CD1c-positive myeloid dendritic cell (primary cell): ENCODE results near the gene ETFB.
"Not testable (repeated sequence)": the region's sequence is repeated elsewhere in the genome, so short reads cannot be mapped to it uniquely, and the experiment has no call there.

Experiments used
- DNase-seq: peaks from one replicate; pipeline ENCODE4 v3.0.0-alpha.2; 2016; ENCODE audit errors: extremely low spot score

The ETFB gene

DNA sequence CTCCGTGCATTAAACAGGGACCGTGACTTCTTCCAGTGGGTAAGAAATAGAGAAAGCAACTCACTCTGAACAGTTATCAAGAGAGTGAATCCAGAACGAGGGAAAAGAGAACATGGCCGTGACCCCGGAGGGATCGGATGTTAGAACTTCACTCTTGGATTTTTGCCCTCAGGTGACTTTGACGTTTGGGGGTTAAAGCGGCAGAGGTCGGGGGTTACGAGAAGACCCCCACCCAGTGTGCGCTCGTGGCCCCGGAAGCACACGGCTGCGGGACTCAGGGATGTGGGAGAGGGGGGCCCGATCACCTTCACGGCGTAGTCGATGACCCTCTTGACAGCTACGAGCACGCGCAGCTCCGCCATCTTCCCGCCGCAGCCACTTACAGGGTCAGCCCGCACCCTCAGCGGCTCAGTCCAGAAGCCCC lies at the start of gene ETFB:
ETFB (minus strand) TSS at position 424 of the 424 bp plus-strand sequence; CDS start at position 362, 62 bp downstream.
- no peak for DNase-seq

DNA sequence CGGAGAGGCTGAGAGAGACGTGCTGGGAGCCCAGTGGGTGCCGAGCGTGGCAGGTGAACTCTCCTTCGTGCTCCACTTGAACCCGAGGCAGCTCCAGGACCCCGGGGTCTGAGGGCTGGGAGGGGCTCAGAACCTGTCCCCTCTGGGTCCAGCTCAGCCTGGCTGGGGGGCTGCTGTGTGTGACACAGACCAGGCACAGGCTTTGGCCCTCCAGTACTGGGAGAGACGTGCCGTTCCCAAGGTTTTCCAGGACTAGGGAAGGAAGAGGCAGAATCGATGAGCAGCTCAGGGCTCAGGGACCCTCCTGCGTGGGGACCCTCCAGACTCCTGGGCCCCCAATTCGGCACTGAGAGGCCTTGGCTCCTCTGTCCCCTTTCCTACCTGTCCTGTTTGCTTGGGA lies 49.0 kb upstream of the ETFB start:
- DNase-seq = no peak

DNA sequence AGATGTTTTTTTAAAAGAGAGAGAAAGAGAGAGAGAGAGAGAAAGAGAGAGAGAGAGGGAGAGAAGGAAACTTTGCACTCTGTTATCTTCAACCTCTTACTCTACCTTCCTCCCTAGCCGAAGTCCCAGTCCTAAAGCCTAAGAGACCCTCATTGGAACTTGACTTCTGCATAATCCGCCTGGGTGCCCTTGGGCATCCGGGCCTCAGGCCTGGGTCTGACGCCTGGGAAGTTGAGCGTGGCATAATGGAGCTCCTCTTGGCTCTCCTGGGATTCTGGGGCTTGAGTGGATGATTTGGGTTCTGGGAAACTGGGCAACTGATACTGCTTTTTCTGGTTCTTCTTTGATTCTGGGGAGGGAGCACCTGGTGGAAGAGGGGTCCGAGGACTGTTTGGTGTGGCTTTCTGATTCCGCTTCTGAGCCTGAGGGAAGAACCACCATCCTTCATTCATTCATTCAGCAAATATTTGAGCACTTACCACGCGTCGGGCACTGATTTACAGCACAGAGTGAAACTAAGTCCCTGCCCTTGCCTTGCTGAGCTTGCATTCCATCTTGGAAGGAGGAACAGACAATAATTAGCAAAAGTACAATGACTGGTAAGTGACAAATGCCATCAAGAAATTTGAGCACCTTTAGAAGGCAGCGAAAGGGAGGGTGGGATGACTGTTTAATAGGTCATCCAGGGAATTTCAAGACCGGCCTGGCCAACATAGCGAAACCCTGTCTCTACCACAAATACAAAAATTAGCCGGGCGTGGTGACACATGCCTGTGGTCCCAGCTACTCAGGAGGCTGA lies 45.0 kb upstream of the ETFB start:
- DNase-seq = no peak

DNA sequence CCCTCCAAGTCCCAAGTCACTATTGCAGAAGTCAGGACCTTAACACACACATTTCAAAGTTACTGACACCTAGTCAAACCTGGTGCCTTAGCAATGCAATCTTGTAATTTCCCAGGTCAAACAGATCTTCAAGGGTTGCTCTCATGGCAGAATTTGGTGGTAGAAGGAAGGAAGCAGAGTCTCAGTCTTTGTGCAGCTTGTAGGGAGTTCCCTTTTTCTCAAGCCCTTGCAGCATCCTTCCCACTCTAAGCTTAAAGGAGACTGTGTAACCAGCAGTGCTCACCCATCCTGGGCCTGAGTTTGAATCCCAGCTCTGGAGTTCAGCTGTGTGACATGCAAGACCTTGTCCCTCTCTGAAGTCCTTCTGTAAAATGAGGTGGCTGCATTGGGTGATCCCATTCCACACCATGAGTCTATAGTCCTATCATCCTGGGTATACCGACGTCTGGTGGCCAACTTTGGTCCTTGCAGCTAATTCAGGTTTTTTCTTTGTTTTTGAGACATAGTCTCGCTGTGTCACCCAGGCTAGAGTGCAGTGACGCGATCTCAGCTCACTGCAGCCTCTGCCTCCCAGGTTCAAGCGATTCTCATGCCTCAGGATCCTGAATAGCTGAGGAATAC lies 41.4 kb upstream of the ETFB start:
- peak; percentile 82 for DNase-seq

DNA sequence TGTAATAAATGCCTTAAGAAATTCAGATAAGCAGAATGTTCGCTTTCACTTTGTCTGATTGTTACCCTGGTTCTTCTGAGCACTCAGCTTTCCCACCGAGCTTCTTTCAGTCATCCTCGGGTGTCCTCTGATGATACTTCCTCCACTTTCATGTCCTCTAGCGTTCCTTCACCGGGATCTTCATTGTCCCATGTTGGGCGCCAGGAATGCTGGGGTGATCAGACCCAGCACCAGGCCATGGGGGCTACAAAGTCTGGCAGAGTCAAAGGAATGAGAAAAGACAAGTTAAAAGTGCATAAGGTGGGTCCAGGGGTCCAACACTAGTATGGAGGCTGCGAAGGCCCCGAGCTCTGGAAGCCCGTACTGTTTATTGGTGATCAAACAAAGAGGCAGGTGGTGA lies 35.9 kb upstream of the ETFB start:
- no peak for DNase-seq

DNA sequence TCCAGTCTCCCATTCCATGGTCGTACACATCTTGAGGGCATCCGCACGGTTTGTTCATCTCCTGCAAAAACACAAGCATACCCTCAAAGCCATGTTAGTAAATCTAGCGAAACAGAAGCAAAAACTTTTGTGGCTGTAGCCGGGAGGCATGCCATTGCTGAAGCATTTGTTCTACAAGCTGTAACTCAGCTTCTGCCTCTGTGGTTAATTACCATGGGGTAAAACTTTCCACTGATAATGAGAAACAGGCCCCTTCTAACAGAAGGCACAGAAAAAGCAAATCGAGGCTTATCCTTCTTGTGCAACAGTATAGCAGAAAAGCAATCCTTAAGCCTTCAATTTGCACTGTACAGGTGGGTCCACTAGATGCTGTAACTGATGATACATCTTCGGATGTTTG lies 33.7 kb upstream of the ETFB start:
- not testable (repeated sequence) for DNase-seq

DNA sequence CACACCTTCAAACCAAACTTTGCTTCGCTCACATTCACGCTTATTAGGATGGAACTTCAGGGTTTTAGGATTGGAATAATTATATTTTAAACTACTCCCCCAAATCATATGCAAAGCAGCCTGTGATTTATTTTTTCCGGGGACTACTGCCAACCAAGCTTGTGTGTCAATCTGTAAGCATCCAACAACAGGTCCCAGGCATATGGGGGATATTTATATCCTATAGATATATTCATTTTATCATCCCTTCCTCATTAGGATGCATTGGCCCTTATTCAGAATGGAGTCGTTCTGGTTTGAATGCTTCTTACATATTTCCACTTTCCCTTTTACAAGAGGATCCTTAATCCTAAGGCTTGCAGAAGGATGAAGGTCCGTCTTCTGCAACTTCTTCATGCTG lies 33.0 kb upstream of the ETFB start:
- DNase-seq = no peak

DNA sequence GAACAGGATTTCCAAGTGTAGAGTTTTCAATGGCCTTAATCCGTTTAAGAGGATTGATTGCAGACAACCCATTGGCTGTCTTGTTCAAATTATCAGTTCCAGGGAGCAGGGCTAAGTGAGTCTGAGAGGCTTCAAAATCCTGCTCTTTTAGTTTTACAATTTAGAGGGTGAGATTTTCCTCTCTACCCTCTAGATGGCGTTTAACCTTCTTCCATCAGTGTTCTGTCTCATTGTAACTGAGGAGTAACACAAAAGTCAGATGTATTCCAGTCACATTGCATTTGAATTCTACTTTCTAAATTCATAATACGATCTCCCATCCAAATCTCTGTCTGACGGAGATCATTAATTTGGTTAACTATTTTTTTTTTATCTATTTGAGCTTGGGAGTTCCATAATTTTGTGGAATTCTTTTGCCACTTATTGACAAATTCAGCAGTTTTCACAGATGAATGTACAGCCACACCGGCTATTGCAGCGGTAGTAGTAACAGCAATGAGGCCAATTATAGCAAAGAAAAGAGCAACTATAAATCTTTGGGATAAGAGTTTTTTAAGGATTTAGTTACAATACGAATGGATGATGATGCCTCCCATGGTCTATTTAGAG lies 32.0 kb upstream of the ETFB start:
- peak; percentile 68 for DNase-seq

DNA sequence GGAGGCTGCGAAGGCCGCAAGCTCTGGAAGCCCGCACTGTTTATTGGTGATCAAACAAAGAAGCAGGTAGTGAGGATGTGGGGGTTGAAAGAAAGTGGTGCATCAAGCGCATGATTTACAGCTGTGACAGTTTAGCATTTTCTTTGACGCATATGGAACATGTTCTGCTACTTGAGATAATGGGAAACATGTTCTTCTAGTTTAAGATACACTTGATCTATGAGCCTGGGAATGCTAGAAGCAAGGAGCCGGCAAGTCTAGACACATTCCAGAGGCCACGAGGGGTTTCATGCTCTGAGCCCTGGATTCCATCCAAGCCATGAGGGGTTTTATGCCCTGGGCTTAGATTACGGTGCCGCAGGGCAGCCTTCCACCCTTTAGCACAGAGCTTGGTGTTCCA lies 31.3 kb upstream of the ETFB start:
- DNase-seq = not testable (repeated sequence)

DNA sequence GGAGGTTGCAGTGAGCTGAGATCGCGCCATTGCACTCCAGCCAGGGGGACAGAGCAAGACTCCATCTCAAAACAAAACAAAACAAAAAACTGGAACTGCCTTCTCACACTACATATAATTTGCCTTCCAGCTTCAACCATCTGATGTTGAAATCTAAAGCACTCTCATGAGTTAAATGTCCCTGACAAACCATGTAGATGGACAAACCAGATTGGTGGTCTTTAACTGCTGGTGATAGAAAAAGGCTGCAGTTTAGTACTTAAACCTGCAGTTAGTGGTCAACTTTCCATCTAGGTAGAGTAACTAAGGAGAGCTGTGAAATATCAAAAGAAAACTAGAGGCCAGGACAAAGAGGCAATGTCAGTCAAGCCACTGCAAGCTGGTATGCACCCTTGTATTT lies 30.0 kb upstream of the ETFB start:
- no peak for DNase-seq

DNA sequence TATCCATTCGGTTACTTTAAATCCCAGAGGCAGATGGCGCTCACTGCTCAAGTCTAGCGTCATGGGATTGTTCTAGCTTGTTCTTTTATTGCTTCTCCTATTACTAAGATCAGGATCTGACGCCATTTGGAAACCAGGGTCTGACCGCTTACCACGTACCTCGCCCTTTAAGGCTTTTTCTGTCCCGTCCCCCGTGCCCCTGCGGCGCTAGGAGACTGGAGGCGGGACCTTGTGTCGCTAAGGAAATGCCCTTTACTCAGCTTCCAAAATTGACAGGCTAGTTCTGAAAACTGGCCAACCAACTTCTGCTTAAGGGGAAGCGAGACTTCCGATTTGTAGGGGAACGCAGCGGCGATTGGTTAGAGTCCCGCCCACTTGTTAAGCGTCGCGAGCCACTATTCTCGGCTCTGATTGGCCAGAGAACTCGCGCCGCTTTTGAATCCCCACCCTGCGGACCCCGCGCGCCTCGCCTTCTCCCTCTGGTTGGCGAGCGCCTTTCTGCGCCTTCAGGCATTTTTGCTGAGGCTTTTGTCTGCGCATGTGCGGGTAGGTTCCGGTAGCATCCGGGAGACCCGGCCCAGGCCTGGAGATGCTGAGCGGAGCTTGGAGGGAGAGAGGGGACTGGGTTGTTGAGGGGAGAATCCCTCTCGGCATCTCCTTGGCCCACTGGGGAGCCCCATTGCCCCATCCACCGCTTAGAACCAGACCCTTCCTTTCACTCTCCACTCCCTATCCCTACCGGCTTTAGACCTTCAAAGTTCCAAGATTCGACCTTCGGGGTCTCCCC lies 28.1 kb upstream of the ETFB start:
- peak; percentile 98 for DNase-seq

DNA sequence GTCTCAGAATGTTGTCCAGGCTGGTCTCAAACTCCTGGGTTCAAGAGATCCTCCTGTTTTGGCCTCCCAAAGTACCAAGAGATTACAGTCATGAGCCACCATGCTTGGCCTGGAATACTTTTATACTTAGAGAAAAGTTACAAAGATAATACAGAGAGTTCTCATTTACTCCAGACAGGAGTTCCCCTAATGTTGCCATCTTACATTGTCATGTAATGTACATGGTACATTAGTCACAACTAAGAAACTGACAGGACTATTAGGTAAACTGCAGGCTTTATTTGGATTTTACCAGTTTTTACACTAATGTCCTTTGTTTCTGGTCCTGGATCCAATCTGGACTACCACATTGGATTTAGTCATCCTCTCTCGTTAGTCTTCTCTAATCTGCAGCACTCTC lies 26.5 kb upstream of the ETFB start:
- DNase-seq = peak; percentile 45

DNA sequence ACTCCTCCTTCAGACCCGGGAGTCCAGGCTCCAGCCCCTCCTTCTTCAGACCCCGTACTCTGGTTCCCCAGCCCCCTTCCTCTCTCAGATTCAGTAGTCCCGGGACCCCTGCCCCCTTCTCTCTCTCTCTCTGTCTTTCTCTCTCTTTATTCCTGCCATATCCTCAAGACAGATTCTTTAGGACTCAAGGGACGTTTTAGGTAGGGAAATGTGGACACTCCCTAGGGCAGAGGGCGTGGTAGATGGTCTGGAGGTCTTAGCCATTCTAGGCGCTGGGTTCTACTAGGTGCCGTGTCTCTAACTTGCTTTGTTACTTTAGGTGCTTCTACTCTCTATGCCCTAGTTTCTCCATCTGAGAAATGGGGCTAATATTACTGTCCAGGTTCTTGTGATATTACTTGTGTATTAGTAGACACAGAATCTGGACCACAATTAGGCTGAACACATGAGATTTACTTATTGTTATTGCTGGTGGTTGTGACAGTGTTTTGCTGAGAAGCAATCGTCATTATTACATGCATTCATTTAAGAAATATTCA lies 25.0 kb upstream of the ETFB start:
- DNase-seq = no peak

DNA sequence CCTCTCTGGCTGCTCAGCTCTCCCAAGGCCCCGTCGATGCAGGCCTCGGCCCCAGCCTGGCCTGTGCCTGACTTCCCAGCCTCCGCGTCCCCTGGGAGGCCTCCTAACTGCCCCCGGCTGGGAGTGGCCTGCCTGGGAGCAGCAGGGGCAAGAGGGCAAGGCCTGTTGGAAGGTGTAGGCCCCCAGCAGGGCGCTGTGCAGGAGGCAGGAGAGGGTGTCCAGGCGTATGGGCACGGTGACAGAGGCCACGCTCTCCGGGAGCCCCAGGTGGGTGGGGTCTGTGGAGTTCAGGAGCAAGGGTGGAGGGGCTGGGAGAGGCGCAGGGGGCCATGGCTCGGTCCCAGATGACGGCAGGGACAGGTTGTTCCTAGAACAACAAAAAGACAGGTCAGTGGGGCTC lies 23.0 kb upstream of the ETFB start:
- no peak for DNase-seq

DNA sequence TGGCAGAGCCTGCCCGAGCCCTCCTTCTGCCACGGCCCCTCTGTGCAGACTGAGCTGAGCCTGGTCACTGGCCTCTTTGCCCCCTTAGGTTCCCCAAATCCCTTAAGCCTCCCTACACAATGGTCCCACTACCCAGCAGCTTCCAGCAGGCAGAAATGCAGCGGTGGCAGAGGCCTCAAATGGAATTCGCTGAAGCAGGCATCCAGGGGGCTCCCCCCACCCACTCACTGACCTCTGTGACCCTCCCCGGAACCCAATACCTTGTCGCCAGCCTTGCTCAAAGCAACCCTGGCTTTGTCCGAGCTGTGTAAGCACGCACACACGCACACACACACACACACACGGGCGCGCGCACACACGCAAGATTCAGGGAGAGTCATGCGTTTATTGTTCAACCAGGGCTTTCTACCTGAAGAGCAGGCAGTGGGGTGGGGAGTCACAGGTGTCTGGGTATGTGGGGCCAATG lies 21.8 kb upstream of the ETFB start, which contains the start of gene LIM2:
LIM2 (minus strand) TSS at position 51 of the 466 bp plus-strand sequence. CDS start 531 bp downstream, outside the sequence.
- DNase-seq = no peak

DNA sequence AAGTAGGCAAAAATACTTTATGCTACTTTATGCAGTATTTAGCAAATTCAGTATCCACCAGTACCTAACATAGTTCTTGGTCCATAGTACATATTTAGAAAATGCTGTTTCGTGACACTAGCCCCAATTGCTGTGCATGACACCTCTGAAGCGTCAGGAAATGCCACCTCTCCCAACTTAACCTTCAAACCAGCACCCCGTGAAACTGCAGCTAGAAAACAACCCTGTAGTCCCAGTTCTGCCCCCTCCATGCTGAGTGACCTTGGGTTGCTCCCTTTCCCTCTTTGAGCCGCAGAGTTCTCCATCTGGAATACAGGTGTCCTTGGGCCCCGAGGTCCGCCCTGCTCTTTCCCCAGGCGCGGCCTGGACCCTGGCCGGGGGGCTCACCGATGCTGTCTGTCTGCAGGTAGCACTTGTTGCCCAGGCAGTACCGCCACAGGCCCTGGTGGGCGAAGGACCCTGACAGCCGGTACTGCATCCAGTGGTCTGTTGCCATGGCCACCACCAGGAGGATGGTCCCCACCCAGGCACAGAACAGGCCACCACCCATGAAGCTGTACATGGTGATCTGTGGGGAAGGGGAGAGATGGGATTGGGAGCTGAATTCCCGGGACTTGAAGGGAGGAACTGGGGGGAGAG lies 20.8 kb upstream of the ETFB start:
- DNase-seq = no peak

DNA sequence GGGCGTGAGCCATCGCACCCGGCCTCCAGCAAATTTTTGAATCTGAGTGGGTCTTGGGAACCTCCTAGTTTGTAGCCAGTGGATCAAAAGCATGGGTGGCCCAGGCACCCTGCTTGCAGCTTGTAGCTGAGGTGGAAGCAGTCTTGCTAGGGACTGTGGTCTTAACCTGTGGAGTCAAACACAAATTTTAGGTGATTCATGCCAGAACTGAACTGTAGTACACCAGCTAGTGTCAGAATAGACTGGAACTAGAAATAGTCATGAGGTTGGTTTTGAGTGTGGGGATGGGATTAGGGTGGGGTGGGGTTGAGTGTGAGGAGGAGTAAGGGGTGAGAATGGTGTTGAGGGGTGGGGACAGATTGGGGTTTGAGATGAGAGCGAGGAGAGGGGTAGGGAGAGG lies 15.8 kb upstream of the ETFB start:
- no peak for DNase-seq

DNA sequence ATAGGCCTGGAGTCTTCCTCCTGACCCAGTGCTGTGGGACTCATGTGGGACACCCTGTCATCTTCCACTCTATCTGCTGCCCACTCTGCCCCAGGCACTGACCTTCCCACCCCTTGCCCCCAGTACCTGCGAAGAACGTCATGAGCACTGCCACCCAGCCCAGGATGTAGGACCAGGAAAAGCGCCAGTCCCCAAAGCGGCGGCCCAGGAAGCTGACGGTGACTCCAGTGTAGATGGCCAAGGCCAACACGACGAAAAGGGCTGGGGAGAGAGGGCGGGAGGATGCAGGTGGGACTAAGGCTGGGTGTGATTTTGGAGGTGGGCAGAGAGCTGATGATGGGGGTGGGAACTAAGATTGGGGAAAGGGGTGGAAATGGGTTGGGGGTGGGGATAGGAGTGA lies 14.2 kb upstream of the ETFB start:
- DNase-seq = no peak

DNA sequence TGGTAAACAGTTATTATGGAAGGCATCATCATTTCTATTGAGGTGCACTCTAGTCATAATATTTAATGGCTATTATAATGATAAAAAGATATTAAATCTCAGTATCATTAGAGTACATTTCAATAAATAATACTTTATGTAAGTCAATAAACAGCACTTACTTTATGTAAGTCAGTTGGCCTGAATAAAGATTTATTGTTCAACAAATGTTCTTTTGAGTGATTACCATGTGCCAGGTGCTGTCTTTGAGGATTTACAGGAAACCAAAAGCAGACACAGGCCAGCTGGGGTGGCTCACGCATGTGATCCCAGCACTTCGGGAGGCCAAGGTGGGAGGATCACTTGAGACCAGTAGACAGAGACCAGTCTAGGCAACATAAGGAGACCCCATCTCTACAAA lies 11.2 kb upstream of the ETFB start:
- DNase-seq = no peak

DNA sequence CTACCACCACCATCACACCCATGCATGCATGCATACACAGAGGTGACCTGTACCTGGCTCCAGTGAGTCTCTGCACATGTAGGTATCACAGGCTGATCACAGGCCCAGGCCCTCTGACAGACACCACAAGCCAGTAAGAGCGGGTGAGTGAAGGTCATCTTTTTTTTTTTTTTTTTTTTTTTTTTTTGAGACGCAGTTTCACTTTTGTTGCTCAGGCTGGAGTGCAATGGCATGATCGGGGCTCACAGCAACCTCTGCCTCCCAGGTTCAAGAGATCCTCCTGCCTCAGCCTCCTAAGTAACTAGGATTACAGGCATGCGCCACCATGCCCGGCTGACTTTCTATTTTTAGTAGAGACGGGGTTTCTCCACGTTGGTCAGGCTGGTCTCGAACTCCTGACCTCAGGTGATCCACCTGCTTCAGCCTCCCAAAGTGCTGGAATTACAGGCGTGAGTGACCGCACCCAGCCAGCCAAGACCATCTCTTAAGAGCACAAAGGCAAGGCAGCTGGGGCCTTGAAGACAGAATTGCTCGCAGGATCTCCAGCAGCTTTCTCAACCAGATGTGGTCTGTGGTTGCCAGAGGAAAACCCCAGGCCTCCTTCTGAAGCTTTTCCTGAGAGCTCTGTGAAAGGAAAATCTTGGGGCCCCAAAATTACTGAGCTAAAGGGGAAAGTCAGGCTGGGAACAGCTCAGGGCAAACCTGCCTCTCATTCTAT lies 9.5 kb upstream of the ETFB start:
- DNase-seq = no peak
